Measurements from ENCODE around the gene USP10. TPM values are rescaled to one million over a fixed set of nuclear protein-coding genes. Genes with fewer than 3 reads are reported as not detected.

Gene USP10, protein sequence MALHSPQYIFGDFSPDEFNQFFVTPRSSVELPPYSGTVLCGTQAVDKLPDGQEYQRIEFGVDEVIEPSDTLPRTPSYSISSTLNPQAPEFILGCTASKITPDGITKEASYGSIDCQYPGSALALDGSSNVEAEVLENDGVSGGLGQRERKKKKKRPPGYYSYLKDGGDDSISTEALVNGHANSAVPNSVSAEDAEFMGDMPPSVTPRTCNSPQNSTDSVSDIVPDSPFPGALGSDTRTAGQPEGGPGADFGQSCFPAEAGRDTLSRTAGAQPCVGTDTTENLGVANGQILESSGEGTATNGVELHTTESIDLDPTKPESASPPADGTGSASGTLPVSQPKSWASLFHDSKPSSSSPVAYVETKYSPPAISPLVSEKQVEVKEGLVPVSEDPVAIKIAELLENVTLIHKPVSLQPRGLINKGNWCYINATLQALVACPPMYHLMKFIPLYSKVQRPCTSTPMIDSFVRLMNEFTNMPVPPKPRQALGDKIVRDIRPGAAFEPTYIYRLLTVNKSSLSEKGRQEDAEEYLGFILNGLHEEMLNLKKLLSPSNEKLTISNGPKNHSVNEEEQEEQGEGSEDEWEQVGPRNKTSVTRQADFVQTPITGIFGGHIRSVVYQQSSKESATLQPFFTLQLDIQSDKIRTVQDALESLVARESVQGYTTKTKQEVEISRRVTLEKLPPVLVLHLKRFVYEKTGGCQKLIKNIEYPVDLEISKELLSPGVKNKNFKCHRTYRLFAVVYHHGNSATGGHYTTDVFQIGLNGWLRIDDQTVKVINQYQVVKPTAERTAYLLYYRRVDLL
- 63.5 TPM for polyA plus RNA-seq (2013)

DNA sequence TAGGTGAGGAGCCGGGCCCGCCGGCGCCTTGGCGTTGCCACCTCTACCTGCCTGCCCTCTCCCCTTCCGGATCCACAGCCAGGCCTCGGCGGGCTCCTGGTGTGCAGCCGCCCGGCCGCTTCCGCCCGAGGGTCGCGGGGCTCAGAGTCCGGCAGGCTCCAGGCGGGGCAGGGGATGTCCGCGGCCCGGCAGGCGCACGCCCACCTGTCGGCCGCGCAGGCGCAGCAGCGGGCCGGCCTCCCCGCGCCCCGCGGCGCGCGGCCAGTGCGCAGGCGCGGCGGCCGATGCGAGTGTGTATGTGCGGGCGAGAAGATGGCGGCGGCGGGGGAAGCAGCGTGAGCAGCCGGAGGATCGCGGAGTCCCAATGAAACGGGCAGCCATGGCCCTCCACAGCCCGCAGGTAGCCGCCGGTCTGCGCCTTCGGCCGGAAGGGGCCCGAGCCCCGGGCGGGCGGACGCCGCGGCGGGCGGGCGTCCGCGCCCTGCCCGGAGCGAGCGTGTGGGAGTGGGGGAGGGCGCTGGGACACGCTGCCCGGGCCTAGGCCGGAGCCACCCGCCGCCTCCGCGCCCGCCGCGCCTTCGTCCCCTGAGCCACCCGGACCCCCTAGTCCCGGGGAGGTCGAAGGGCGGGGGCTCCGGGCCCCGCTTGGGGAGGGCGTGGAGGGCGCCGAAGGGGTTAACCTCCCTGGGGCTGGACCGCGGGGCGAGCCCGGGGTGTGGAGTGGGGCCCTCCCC lies at the start of gene USP10:
TSS of gene USP10 (plus strand) at position 289 of the 734 bp plus-strand sequence. CDS start at position 380, 91 bp downstream.
- Histone ChIP-seq H3K9me3 (ENCODE audit: control extremely low read depth in 1 of 5, control insufficient read depth in 4 of 5, insufficient read depth in 2 of 5, low read depth in 1 of 5, low read length in 4 of 5) (no peaks in the 10 kb centered on the region), H3K27ac (ENCODE audit: insufficient read depth in 1 of 2, low read depth in 1 of 2, low read length in 2 of 2, poor library complexity in 1 of 2, severe bottlenecking in 2 of 2) (peak within 1 kb of the TSS; percentile 75 to 88), H3K4me3 (ENCODE audit: control insufficient read depth in 1 of 7, extremely low read depth in 1 of 7, insufficient read depth in 4 of 7, low read depth in 2 of 7, low read length in 6 of 7) (peak within 1 kb of the TSS; percentile 92 to 99 (median 97)), H3K36me3 (ENCODE audit: control insufficient read depth in 4 of 4, insufficient read depth in 4 of 4, low read length in 3 of 4) (peaks cover 0 to 3% (median 3%) of the 10 kb centered on the region in 4 experiments), H3K4me1 (ENCODE audit: control extremely low read depth in 1 of 4, control insufficient read depth in 4 of 4, insufficient read depth in 4 of 4, low read length in 3 of 4) (peaks cover 10 to 32% (median 18%) of the 10 kb centered on the region in 4 experiments), H3K27me3 (replicated peaks in 2 of 5; ENCODE audit: control insufficient read depth in 4 of 5, insufficient read depth in 5 of 5, low read length in 4 of 5) (no peaks in the 10 kb centered on the region)
- ChIA-PET POLR2A (interaction anchor here (0.9 kb wide), 1 partner anchor 15 kb away, joined by 3 read pairs; no protein-coding TSS in a partner anchor), CTCF (interaction anchor here (0.9 to 2.4 kb wide), 7 partner anchors 10 to 44 kb away, joined by 3 to 14 read pairs (median 5); no protein-coding TSS in a partner anchor)
- 0% methylated on average over 74 of the region's 97 CpGs for WGBS (ENCODE audit: insufficient coverage)
- peak; percentile 75 to 84 (median 84) for DNase-seq

- no peaks in the 10 kb centered on the region for H3K9me3 ChIP-seq (ENCODE audit: control extremely low read depth in 1 of 5, control insufficient read depth in 4 of 5, insufficient read depth in 2 of 5, low read depth in 1 of 5, low read length in 4 of 5)
- CTCF ChIA-PET: interaction anchor here (1.2 kb wide), 1 partner anchor 9 kb away, joined by 3 read pairs; no protein-coding TSS in a partner anchor
- WGBS (ENCODE audit: insufficient coverage): 98% methylated on average over 16 of the region's 20 CpGs
- no peaks in the 10 kb centered on the region for H3K27me3 ChIP-seq (replicated peaks in 2 of 5; ENCODE audit: control insufficient read depth in 4 of 5, insufficient read depth in 5 of 5, low read length in 4 of 5)
- POLR2A ChIA-PET: no interaction called here
- DNase-seq: no peak
- no peak overlapping the region for H3K4me3 ChIP-seq (ENCODE audit: control insufficient read depth in 1 of 7, extremely low read depth in 1 of 7, insufficient read depth in 4 of 7, low read depth in 2 of 7, low read length in 6 of 7)
- no peak overlapping the region for H3K27ac ChIP-seq (ENCODE audit: insufficient read depth in 1 of 2, low read depth in 1 of 2, low read length in 2 of 2, poor library complexity in 1 of 2, severe bottlenecking in 2 of 2)
- H3K36me3 ChIP-seq (ENCODE audit: control insufficient read depth in 4 of 4, insufficient read depth in 4 of 4, low read length in 3 of 4): peaks cover 14 to 33% (median 23%) of the 10 kb centered on the region in 4 experiments
- peaks cover 2 to 15% (median 13%) of the 10 kb centered on the region in 4 experiments for H3K4me1 ChIP-seq (ENCODE audit: control extremely low read depth in 1 of 4, control insufficient read depth in 4 of 4, insufficient read depth in 4 of 4, low read length in 3 of 4)
Observed at GRCh38 chr16:84650062-84650991, 49.5 kb upstream of the USP10 start.

DNA sequence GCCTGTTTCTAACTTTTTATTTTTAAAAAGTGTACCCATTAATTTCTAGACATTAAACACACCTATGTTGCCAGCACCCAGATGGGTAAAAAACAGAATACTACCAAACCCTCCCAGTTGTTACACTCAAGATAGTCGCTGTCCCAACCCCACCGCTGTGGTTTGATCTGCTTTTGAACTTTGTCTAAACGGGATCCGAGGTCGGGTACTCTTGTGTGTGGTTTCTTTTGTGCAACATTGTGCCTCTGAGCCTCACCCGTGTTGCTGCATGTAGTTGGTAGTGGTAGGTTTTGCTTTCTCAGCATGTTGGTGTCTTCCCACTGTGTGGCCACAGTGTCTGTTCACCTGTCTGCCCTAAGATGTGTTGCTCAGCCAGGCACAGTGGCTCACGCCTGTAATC lies 47.2 kb upstream of the USP10 start:
- Histone ChIP-seq H3K36me3 (ENCODE audit: control insufficient read depth in 4 of 4, insufficient read depth in 4 of 4, low read length in 3 of 4) (peaks cover 16 to 44% (median 32%) of the 10 kb centered on the region in 4 experiments), H3K27ac (ENCODE audit: insufficient read depth in 1 of 2, low read depth in 1 of 2, low read length in 2 of 2, poor library complexity in 1 of 2, severe bottlenecking in 2 of 2) (no peak overlapping the region), H3K4me1 (ENCODE audit: control extremely low read depth in 1 of 4, control insufficient read depth in 4 of 4, insufficient read depth in 4 of 4, low read length in 3 of 4) (peaks cover 2 to 16% (median 14%) of the 10 kb centered on the region in 4 experiments), H3K9me3 (ENCODE audit: control extremely low read depth in 1 of 5, control insufficient read depth in 4 of 5, insufficient read depth in 2 of 5, low read depth in 1 of 5, low read length in 4 of 5) (no peaks in the 10 kb centered on the region), H3K27me3 (replicated peaks in 2 of 5; ENCODE audit: control insufficient read depth in 4 of 5, insufficient read depth in 5 of 5, low read length in 4 of 5) (no peaks in the 10 kb centered on the region), H3K4me3 (ENCODE audit: control insufficient read depth in 1 of 7, extremely low read depth in 1 of 7, insufficient read depth in 4 of 7, low read depth in 2 of 7, low read length in 6 of 7) (no peak overlapping the region)
- POLR2A ChIA-PET: no interaction called here
- CTCF ChIA-PET: interaction anchor here (1.3 to 2.0 kb wide), 3 partner anchors 19 to 142 kb away, joined by 3 to 8 read pairs (median 4); no protein-coding TSS in a partner anchor
- DNase-seq: no peak
- WGBS (ENCODE audit: insufficient coverage): 90% methylated on average over 2 of the region's 7 CpGs

- Histone ChIP-seq H3K9me3 (ENCODE audit: control extremely low read depth in 1 of 5, control insufficient read depth in 4 of 5, insufficient read depth in 2 of 5, low read depth in 1 of 5, low read length in 4 of 5) (no peaks in the 10 kb centered on the region), H3K27ac (ENCODE audit: insufficient read depth in 1 of 2, low read depth in 1 of 2, low read length in 2 of 2, poor library complexity in 1 of 2, severe bottlenecking in 2 of 2) (no peak overlapping the region), H3K4me3 (ENCODE audit: control insufficient read depth in 1 of 7, extremely low read depth in 1 of 7, insufficient read depth in 4 of 7, low read depth in 2 of 7, low read length in 6 of 7) (no peak overlapping the region), H3K4me1 (ENCODE audit: control extremely low read depth in 1 of 4, control insufficient read depth in 4 of 4, insufficient read depth in 4 of 4, low read length in 3 of 4) (peaks cover 0 to 6% (median 5%) of the 10 kb centered on the region in 4 experiments), H3K27me3 (replicated peaks in 2 of 5; ENCODE audit: control insufficient read depth in 4 of 5, insufficient read depth in 5 of 5, low read length in 4 of 5) (no peaks in the 10 kb centered on the region), H3K36me3 (ENCODE audit: control insufficient read depth in 4 of 4, insufficient read depth in 4 of 4, low read length in 3 of 4) (peaks cover 18 to 60% (median 46%) of the 10 kb centered on the region in 4 experiments)
- CTCF ChIA-PET: interaction anchor here (1.1 to 2.0 kb wide), 2 partner anchors 18 to 32 kb away, joined by 3 to 8 read pairs; no protein-coding TSS in a partner anchor
- no peak for DNase-seq
- POLR2A ChIA-PET: no interaction called here
- 100% methylated on average over 3 of the region's 3 CpGs for WGBS (ENCODE audit: insufficient coverage)
Observed at GRCh38 chr16:84654238-84654637, 45.6 kb upstream of the USP10 start.

GRCh38 chr16:84654998-84655397 lies 44.8 kb upstream of the USP10 start:
- Histone ChIP-seq H3K36me3 (ENCODE audit: control insufficient read depth in 4 of 4, insufficient read depth in 4 of 4, low read length in 3 of 4) (peaks cover 18 to 68% (median 54%) of the 10 kb centered on the region in 4 experiments), H3K9me3 (ENCODE audit: control extremely low read depth in 1 of 5, control insufficient read depth in 4 of 5, insufficient read depth in 2 of 5, low read depth in 1 of 5, low read length in 4 of 5) (no peaks in the 10 kb centered on the region), H3K4me1 (ENCODE audit: control extremely low read depth in 1 of 4, control insufficient read depth in 4 of 4, insufficient read depth in 4 of 4, low read length in 3 of 4) (peaks cover 0 to 3% (median 1%) of the 10 kb centered on the region in 4 experiments), H3K27ac (ENCODE audit: insufficient read depth in 1 of 2, low read depth in 1 of 2, low read length in 2 of 2, poor library complexity in 1 of 2, severe bottlenecking in 2 of 2) (no peak overlapping the region), H3K27me3 (replicated peaks in 2 of 5; ENCODE audit: control insufficient read depth in 4 of 5, insufficient read depth in 5 of 5, low read length in 4 of 5) (no peaks in the 10 kb centered on the region), H3K4me3 (ENCODE audit: control insufficient read depth in 1 of 7, extremely low read depth in 1 of 7, insufficient read depth in 4 of 7, low read depth in 2 of 7, low read length in 6 of 7) (no peak overlapping the region)
- no peak for DNase-seq
- ChIA-PET POLR2A (no interaction called here), CTCF (interaction anchor here (1.3 kb wide), 1 partner anchor 71 kb away, joined by 3 read pairs; no protein-coding TSS in a partner anchor)
- 77% methylated on average over 5 of the region's 6 CpGs for WGBS (ENCODE audit: insufficient coverage)

GRCh38 chr16:84656649-84657048 lies 43.2 kb upstream of the USP10 start:
- POLR2A ChIA-PET: no interaction called here
- DNase-seq: no peak
- no peak overlapping the region for H3K4me3 ChIP-seq (ENCODE audit: control insufficient read depth in 1 of 7, extremely low read depth in 1 of 7, insufficient read depth in 4 of 7, low read depth in 2 of 7, low read length in 6 of 7)
- H3K36me3 ChIP-seq (ENCODE audit: control insufficient read depth in 4 of 4, insufficient read depth in 4 of 4, low read length in 3 of 4): peaks cover 11 to 72% (median 56%) of the 10 kb centered on the region in 4 experiments
- no peaks in the 10 kb centered on the region for H3K9me3 ChIP-seq (ENCODE audit: control extremely low read depth in 1 of 5, control insufficient read depth in 4 of 5, insufficient read depth in 2 of 5, low read depth in 1 of 5, low read length in 4 of 5)
- peaks cover 0 to 3% (median 1%) of the 10 kb centered on the region in 4 experiments for H3K4me1 ChIP-seq (ENCODE audit: control extremely low read depth in 1 of 4, control insufficient read depth in 4 of 4, insufficient read depth in 4 of 4, low read length in 3 of 4)
- WGBS (ENCODE audit: insufficient coverage): 97% methylated on average over 21 of the region's 22 CpGs
- CTCF ChIA-PET: no interaction called here
- H3K27ac ChIP-seq (ENCODE audit: insufficient read depth in 1 of 2, low read depth in 1 of 2, low read length in 2 of 2, poor library complexity in 1 of 2, severe bottlenecking in 2 of 2): no peak overlapping the region
- H3K27me3 ChIP-seq (replicated peaks in 2 of 5; ENCODE audit: control insufficient read depth in 4 of 5, insufficient read depth in 5 of 5, low read length in 4 of 5): no peaks in the 10 kb centered on the region
